Epithelial cell of esophagus (primary cell): ENCODE data around the gene UGT1A7.
"Not testable (repeated sequence)": the region's sequence is repeated elsewhere in the genome, so short reads cannot be mapped to it uniquely, and the experiment has no call there.

Experiments used
- DNase-seq: peaks from one replicate; pipeline ENCODE4 v3.0.0; 2010; ENCODE audit warnings: low read depth
- H3K4me3 ChIP-seq: 2 replicates; pipeline ENCODE4 v1.5.1; 2011; ENCODE audit warnings: mild to moderate bottlenecking, low read length, control low read depth
- TF ChIP-seq, protein P1 (sequence below): IDR thresholded peaks from 2 replicates; pipeline ENCODE4 v1.5.1; 2011; ENCODE audit warnings: low read depth, mild to moderate bottlenecking, low read length, control low read depth, inconsistent platforms; ENCODE audit not compliant: insufficient read depth; ENCODE audit errors: missing control alignments

Gene UGT1A7

DNA sequence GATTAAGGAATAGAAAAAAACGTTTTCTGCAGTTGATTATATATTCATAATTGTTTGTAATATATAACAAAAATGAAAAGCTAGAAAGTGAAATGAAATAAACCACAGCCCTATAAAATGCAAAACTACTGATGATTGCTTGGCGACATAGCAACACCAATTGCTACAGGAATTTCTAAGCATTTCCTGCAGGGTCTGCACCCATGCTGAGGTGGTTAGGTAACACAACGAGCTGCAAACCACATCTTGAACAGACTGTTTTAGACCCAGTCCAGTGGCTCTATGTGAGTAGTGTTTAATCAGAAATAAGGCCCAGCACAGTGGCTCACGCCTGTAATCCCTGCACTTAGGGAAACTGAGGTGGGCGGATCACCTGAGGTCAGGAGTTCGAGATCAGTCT is 27.2 kb upstream of the UGT1A7 start:
- H3K4me3 ChIP-seq = no peak overlapping the region
- no peak for DNase-seq
- TF ChIP-seq, protein P1, sequence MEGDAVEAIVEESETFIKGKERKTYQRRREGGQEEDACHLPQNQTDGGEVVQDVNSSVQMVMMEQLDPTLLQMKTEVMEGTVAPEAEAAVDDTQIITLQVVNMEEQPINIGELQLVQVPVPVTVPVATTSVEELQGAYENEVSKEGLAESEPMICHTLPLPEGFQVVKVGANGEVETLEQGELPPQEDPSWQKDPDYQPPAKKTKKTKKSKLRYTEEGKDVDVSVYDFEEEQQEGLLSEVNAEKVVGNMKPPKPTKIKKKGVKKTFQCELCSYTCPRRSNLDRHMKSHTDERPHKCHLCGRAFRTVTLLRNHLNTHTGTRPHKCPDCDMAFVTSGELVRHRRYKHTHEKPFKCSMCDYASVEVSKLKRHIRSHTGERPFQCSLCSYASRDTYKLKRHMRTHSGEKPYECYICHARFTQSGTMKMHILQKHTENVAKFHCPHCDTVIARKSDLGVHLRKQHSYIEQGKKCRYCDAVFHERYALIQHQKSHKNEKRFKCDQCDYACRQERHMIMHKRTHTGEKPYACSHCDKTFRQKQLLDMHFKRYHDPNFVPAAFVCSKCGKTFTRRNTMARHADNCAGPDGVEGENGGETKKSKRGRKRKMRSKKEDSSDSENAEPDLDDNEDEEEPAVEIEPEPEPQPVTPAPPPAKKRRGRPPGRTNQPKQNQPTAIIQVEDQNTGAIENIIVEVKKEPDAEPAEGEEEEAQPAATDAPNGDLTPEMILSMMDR = no peak

- H3K4me3 ChIP-seq = no peak overlapping the region
- TF ChIP-seq, protein P1 = no peak
- DNase-seq = no peak
These were observed 26.7 kb upstream of the UGT1A7 start for GRCh38 chr2:233655043-233655442.

DNA sequence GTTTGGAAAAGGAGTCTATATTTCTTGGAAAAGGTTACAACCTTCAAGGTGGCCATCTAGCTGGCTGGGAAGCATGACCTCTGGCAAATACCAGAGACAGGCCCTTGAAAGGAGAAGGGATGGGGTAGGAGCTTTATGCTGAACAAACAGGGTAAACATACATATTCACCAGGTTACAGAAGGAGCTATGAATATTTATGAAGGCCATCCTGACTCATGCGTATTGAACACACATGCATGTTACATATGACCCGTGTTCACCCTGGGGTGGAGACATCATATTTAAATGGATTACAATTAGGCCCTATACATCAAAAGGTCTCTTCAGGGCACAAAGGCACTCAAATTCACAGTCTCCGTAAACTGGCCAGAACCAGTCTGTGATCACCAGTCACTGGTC is 25.8 kb upstream of the UGT1A7 start:
- not testable (repeated sequence) for DNase-seq, H3K4me3 ChIP-seq

GRCh38 chr2:233656443-233656842 is 25.3 kb upstream of the UGT1A7 start:
- no peak overlapping the region for H3K4me3 ChIP-seq
- TF ChIP-seq, protein P1 = no peak
- DNase-seq = no peak

DNA sequence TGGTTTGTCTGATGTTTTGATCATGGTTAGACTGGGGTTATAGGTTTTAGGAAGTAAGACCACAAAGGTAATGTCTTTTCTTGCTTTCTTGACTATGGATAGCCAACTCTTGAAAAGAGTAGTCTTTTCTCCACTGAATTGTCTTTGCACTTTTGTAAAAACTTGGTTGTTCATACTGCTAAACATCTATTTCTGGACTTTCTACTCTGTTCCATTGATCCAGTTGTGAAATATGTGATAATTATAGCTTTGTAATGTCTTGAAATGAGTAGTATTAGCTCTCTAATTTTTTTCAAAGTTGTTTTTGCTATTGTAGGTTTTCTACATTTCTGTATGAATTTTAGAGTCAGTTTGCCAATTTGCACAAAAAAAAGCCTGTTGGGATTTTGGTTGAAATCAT is 23.1 kb upstream of the UGT1A7 start:
- TF ChIP-seq, protein P1 = no peak
- DNase-seq = no peak
- no peak overlapping the region for H3K4me3 ChIP-seq

DNA sequence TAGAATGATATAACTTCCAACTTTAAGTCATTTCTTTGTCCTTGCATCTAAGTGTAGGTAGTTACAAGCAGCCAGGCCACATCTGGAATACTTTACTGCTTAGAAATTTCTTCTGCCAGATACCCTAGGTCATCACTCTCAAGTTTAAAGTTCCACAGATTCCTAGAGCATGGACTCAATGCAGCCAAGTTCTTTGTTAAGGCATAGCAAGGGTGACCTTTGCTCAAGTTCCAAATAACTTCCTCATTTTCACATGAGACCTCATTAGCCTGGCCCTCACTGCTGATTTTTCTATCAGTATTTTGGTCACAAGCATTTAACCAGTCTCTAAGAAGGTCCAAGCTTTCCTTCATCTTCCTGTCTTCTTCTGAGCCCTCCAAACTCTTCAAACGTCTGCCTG is 17.8 kb upstream of the UGT1A7 start:
- DNase-seq = no peak
- TF ChIP-seq, protein P1 = no peak

DNA sequence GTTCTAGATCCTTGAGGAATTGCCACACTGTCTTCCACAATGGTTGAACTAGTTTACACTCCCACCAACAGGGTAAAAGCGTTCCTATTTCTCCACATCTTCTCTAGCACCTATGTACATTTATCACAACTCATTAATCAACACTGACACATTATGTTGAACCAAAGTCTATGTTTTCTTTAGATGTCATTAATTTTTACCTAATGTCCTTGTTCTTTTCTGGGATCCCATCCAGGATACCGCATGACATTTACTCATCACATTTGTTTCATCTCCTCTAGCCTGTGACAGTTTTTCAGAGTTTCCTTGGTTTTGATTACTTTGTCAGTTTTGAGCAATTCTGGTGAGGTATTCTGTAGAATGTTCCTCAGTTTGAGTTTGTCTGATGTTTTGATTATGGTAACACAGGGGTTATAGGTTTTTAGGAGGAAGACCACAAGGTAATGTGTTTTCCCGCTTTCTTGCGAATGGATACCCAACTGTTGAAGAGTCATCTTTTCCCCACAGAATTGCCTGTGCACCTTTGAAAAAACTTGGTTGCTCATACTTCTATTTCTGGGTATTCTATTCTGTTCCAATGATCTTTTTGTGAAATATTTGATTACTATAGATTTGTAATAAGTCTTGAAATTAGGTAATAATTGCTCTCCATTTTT is 13.0 kb upstream of the UGT1A7 start:
- TF ChIP-seq, protein P1 = no peak
- no peak overlapping the region for H3K4me3 ChIP-seq
- DNase-seq = no peak

More for the DNA sequence above, 17.8 kb upstream of the UGT1A7 start:
- no peak overlapping the region for H3K4me3 ChIP-seq
